NCI-H748 (cell line): ENCODE measurements around the gene LRIG1.

Experiments
- DNase-seq: peaks from one replicate; lab custom pipeline; 2025; ENCODE audit not compliant: unreplicated experiment; lab: John Stamatoyannopoulos, UW

LRIG1 gene

DNA sequence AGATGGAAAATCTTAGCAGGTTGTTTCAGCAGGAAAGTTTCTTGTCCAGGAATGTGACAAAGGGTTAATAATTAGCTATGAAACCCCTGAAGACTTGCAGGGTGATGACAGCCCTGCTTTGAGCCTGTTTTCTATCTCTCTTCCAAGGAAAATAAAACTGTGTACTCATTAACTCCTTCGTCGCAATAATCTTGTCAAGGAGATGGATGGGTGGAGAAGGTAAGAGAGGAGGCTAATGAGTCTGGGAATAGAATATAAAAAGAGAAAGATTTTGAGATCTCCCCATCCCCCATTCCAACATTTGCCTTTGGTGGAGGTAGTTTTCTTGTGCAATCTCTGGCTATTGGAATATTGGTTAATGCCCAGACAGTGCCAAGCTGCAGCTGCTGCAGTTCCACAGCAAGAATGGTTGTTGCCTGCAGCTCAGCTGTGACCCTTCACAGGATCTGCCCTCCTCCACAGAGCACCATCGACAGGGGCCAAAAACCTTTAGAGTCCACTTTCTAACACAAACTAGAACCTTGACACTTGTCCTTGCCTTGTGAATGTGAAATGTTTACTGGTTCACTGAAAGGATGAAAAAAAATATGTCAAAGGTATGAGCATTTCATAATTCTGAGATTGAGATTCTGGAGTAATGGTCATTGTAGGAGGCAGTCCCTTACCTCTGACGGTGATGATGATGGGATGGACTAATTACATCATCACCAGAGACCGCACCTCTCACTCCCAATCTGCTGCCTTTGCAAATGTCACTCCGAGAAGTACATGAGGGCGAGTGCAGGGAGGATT lies 4.2 kb upstream of the LRIG1 start:
- no peak for DNase-seq

DNA sequence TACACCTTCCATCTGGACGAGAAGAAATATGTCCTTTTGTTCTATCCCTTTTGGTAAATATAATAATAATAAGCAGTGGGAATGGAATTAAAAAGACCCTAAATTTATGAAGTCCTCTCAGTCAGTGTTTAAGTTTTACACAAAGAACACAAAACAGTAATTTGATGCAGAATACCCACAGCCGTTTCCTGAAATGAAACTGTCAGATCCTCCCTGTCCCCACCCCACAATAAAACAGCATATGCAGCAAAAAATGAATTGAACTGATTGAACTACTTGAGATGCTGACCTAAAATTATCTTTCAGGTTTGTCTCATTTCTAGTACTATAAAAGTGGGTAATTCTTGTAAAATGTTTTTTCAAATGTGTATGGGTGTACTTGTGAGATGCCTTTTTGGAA lies 2.2 kb upstream of the LRIG1 start:
- no peak for DNase-seq

- no peak for DNase-seq
Observed at GRCh38 chr3:66502245-66502874, 1.5 kb upstream of the LRIG1 start.

DNA sequence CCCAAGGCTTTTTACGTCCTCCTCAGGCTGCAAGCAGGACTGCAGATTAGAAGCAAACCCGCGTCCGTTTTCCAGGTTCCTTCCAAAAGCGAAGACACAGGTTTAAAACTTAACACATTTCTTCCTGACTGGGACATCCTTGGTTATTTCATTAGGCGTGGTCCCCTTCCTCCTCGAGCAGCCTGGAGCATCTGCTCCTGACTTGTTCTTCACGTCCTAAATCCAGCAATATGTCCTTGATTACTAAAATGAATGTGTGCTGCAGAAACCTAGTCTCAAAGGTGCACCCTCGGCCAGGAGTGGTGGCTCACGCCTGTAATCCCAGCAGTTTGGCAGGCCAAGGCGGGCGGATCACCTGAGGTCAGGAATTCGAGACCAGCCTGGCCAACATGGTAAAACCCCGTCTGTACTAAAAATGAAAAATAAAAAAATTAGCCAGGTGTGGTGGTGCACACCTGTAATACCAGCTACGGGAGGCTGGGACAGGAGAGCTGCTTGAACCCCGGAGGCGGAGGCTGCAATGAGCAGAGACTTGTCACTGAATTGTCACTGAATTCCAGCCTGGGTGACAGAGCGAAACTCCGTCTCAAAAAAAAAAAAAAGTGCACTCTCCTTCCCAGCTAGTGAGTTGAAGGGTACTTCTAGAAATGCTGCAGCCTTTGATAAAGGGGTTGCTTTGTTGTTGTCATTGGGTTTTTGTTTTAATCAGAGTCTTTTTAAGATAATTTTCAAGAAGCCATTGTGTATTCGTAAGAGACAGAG lies 842 bp upstream of the LRIG1 start:
- DNase-seq = no peak

- peak; percentile 56 for DNase-seq
Observed at GRCh38 chr3:66499881-66500575, 794 bp downstream of the LRIG1 start.

DNA sequence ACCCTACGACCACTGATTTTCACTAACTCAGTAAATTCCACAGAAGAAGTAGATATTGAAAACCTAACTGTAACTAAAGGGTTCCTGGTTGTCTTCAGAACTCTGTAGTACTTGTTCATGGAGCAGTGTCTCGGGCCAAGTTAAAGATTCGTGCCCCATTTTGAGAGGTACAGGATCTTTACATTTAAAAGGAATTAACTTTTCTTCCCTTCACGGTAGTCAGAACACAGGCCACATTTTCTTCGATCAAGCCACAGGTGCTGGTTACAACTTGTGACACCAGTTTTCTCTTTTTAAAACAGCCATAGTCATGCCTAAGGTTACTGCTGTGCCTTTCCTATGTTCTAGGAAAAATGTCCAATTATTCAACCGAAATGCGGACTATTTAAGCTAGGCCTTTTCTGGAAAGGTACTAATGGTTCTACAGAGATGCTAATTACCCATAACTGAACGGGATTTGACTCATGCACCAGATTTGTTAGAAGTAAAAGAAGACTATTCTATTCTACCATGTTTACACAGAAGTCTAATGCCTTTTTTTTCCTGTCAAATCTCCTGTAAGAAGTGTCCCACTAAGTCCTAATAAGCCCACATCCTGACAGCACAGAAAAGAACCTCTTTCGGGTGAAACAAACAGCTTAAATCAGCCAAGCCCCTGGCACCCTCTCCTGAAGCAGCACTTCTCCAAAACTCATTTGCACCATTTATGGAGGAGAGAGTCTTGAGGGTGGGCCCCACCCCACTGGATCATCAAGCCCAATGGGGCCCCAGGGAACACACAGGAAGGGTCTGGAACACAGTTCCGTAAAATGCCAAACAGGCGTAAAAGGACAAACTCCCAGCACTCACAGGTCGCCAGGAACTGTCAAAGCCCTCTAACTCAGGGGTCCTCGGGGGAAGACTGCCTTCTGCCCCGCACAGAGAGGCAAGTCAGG lies 1.9 kb downstream of the LRIG1 start:
- peak; percentile 5 for DNase-seq

- DNase-seq = no peak
Observed at GRCh38 chr3:66497985-66498671, 2.7 kb downstream of the LRIG1 start.

DNA sequence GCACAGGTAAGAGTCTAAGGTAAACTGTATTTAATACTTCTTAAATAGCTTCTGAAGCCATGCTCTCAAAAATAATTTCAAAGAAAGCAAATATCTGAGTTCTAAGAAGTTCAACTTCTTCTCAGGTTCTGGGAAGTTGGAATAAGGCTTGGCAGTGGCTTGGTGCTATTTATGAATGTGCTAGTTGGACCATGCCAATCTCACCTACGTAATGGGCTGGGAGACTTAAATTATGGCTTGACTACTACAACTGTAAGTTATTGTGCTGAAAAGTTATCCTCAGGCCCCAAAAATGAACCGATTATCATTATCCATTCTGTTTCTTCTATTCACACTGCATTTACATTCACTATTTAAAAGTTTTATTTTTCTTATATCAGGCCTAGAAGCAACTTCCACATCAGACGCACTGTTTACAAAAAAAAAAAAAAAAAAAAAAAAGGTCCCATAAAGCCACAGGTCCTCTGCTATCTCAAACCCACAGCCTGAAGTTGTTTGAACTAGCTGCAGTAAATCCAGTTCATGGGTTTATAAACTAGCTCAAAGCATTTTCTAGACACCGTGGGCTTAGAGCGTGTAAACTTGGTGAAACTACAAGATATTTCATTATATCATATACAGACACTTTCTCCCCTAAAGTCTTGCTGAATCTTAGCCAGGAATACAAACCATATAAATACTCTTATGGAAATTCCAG lies 3.4 kb downstream of the LRIG1 start:
- no peak for DNase-seq

DNA sequence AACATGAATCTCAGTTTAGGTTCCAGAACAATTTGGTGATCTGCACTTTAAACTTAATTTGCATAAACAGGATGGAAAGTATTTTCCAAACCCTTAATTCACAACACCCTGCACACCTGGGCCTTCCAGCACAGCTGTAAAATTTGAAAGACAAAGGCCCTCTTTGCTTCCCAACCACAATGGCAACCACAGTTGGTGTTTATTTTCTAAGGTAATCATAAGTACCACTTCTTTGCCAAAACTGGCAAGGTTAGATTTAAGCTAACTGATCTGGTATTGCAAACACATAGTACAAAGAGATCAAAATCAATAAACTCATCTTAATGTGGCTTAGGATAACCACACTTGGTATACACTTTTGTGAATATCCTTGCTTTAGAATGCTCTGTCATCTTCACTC lies 4.1 kb downstream of the LRIG1 start:
- DNase-seq = peak; percentile 25

GRCh38 chr3:66496301-66496700 lies 4.5 kb downstream of the LRIG1 start:
- DNase-seq = no peak

DNA sequence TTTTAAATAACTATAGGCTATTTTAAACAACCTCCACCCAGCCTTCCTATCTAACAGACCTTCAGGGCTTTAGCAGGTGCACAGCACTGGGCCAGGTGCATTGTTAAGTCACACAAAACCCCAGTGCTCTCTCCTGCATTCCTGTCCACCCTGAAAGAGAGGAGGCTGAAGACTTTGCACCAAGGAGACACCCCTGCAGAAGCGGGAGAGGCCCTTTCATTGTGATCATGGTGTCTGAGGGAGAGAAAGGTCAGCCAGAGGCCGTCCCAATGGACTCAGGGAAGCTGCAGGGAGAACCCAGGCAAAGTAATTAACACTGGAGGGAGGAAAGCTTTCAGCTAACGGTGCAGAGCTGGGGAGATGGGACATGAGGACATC lies 5.2 kb downstream of the LRIG1 start:
- DNase-seq = peak; percentile 7

GRCh38 chr3:66494959-66495667 lies 5.7 kb downstream of the LRIG1 start:
- no peak for DNase-seq

GRCh38 chr3:66493458-66494099 lies 7.2 kb downstream of the LRIG1 start:
- DNase-seq = no peak

DNA sequence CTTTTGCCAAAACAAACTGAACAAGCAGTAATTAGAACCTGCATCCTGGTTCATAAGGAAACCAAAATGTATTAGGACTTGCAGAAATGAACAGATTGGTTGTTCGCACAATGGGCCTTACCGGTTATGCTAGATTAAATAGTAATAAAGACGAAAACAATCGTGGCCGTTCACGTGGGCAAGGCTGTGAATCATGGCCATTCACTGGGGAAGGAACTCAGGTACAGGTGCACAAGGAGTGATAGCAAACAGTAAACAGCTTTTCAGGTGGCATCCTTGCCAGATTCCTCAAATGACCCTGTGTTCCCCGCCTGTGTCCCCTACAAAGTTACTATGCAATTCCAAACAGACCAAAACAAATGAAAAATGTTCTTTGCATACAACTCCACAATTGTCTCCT lies 8.2 kb downstream of the LRIG1 start:
- peak; percentile 79 for DNase-seq

GRCh38 chr3:66492071-66492470 lies 8.8 kb downstream of the LRIG1 start:
- no peak for DNase-seq

GRCh38 chr3:66490984-66491383 lies 9.8 kb downstream of the LRIG1 start:
- DNase-seq = peak; percentile 69

DNA sequence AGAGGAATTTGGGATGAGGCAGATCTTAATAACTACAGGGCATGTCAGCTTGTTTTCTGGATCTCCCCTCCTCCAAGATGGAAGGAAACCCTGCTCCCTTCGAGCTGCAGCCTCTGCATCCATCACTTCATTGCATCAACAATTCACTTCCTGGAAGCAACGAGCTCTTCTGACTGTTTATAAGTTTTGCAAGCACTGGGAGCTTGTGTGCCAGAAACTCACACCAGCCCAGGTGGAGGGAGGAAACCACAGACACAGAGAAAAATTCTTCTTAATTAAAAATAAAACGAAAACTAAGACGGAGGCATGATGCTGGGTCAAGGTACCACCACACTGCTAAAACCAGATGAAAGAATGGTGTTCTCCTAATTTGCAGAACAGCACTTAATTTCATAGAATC lies 10.6 kb downstream of the LRIG1 start:
- no peak for DNase-seq

DNA sequence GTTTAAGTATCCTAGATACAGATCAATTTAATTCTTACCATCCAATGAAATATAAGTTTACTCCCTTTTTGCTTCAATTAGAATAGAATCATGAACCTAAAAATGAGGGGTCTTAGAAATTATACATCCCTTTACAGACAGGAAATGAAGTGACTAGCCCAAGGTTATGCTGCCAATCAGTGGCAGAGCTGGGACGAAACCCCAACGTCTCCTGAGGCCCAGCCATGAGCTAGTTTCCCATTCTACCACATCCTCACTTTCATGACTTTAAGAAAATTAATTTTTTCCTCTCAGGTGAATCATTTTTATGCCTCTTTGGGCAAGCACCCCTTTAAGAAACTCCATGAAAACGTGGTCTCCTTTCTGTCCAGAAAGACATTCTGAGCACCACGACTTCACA lies 11.2 kb downstream of the LRIG1 start:
- DNase-seq = no peak
